Measurements from ENCODE around the gene SSH2. TPM values are rescaled to one million over a fixed set of nuclear protein-coding genes. Genes with fewer than 3 reads are reported as not detected.

The SSH2 gene
- total and polyA plus RNA-seq, 8 donors = 8.4 to 19.1 (median 10.3) TPM

- no peak overlapping the region for H3K4me3 ChIP-seq
- no peaks in the 10 kb centered on the region for H3K36me3 ChIP-seq
- DNase-seq (no peak), FAIRE-seq (no peak), ATAC-seq (no peak)
- H3K27me3 ChIP-seq = no peaks in the 10 kb centered on the region
- TF ChIP-seq, protein P1, sequence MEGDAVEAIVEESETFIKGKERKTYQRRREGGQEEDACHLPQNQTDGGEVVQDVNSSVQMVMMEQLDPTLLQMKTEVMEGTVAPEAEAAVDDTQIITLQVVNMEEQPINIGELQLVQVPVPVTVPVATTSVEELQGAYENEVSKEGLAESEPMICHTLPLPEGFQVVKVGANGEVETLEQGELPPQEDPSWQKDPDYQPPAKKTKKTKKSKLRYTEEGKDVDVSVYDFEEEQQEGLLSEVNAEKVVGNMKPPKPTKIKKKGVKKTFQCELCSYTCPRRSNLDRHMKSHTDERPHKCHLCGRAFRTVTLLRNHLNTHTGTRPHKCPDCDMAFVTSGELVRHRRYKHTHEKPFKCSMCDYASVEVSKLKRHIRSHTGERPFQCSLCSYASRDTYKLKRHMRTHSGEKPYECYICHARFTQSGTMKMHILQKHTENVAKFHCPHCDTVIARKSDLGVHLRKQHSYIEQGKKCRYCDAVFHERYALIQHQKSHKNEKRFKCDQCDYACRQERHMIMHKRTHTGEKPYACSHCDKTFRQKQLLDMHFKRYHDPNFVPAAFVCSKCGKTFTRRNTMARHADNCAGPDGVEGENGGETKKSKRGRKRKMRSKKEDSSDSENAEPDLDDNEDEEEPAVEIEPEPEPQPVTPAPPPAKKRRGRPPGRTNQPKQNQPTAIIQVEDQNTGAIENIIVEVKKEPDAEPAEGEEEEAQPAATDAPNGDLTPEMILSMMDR (IDR thresholded peaks at IDR 0.05) = no peak
- H3K9me3 ChIP-seq = no peaks in the 10 kb centered on the region
- peaks cover 0 to 5% (median 0%) of the 10 kb centered on the region in 3 donors for H3K4me1 ChIP-seq
- intact Hi-C loops (cut with DNase I) = no loop called here
- no peak overlapping the region for H3K27ac ChIP-seq
Observed at GRCh38 chr17:29713626-29714025, 216.4 kb downstream of the SSH2 start.

- ATAC-seq (no peak), DNase-seq (no peak), FAIRE-seq (no peak)
- TF ChIP-seq, protein P1 (IDR thresholded peaks at IDR 0.05) = no peak
- H3K27me3 ChIP-seq = no peaks in the 10 kb centered on the region
- no peaks in the 10 kb centered on the region for H3K36me3 ChIP-seq
- intact Hi-C loops (cut with DNase I) = no loop called here
- H3K9me3 ChIP-seq = no peaks in the 10 kb centered on the region
- no peak overlapping the region for H3K4me3 ChIP-seq
- no peak overlapping the region for H3K27ac ChIP-seq
- H3K4me1 ChIP-seq = peaks cover 0 to 14% (median 0%) of the 10 kb centered on the region in 3 donors
- 92 to 93% methylated on average over 11 of the region's 11 CpGs for WGBS, 2 donors
Observed at GRCh38 chr17:29711588-29712385, 218.2 kb downstream of the SSH2 start.

DNA sequence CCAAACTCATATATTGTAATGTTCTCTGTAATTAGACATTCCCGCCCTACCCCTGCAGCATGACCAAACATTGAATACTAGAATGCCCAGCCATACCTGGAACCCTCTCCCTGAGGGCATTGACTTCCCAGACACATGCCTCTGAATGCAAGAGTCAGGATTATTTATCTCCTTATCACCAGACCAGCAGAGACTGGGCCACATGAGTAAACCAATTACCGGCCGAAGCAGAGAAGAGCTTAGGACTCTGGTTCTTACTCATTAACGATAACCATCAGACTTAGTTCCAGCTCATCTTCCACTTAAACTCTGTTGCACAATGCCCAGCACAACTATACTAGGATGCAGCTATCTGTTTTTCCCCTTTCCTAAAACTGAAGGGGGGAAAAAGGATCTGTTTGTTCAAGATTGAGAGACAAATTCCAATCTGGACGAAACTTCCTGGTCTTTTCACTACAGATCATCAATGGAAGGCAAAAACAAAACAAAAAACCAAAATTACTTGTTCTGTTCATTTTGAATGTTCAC is 219.1 kb downstream of the SSH2 start:
- no peak overlapping the region for H3K27ac ChIP-seq
- ATAC-seq = no peak
- no peaks in the 10 kb centered on the region for H3K27me3 ChIP-seq
- no peaks in the 10 kb centered on the region for H3K9me3 ChIP-seq
- FAIRE-seq = no peak
- no peak for DNase-seq
- 87 to 88% methylated on average over 5 of the region's 5 CpGs for WGBS, 2 donors
- no peak overlapping the region for H3K4me3 ChIP-seq
- peaks cover 0 to 14% (median 0%) of the 10 kb centered on the region in 3 donors for H3K4me1 ChIP-seq
- no peaks in the 10 kb centered on the region for H3K36me3 ChIP-seq
- intact Hi-C loops (cut with DNase I) = no loop called here
- TF ChIP-seq, protein P1 (IDR thresholded peaks at IDR 0.05) = no peak

DNA sequence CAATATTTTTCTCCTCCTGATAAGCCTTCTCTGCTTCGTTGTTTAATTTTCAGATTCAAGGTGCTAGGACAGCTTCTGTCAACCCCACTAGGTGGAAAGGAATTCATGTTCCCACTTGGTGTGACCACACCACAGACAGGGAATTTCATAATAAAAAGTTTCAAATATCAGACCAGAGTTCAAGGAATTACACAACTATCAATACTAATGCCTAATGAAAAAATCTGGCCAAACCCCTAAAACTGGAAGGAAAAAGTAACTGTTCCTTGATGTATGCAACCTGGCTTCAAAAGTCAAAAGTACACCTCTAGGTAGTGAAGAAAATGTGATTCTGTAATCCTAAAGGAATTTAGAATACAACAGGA is 219.5 kb downstream of the SSH2 start:
- intact Hi-C loops (cut with DNase I) = no loop called here
- H3K27me3 ChIP-seq = no peaks in the 10 kb centered on the region
- H3K4me3 ChIP-seq = no peak overlapping the region
- FAIRE-seq (no peak), ATAC-seq (no peak), DNase-seq (no peak)
- no peaks in the 10 kb centered on the region for H3K36me3 ChIP-seq
- no peak overlapping the region for H3K27ac ChIP-seq
- WGBS, 2 donors = 76 to 78% methylated on average over 1 of the region's 1 CpG
- H3K4me1 ChIP-seq = peaks cover 0 to 14% (median 0%) of the 10 kb centered on the region in 3 donors
- H3K9me3 ChIP-seq = no peaks in the 10 kb centered on the region
- TF ChIP-seq, protein P1 (IDR thresholded peaks at IDR 0.05) = no peak

All from pancreas (tissue), 10 donors.